ENCODE results near the gene BID. TPM values are rescaled to one million over a fixed set of nuclear protein-coding genes. Genes with fewer than 3 reads are reported as not detected.

The BID gene
- total RNA-seq, 1 experiment from 2014 or later: 32.5 TPM

DNA sequence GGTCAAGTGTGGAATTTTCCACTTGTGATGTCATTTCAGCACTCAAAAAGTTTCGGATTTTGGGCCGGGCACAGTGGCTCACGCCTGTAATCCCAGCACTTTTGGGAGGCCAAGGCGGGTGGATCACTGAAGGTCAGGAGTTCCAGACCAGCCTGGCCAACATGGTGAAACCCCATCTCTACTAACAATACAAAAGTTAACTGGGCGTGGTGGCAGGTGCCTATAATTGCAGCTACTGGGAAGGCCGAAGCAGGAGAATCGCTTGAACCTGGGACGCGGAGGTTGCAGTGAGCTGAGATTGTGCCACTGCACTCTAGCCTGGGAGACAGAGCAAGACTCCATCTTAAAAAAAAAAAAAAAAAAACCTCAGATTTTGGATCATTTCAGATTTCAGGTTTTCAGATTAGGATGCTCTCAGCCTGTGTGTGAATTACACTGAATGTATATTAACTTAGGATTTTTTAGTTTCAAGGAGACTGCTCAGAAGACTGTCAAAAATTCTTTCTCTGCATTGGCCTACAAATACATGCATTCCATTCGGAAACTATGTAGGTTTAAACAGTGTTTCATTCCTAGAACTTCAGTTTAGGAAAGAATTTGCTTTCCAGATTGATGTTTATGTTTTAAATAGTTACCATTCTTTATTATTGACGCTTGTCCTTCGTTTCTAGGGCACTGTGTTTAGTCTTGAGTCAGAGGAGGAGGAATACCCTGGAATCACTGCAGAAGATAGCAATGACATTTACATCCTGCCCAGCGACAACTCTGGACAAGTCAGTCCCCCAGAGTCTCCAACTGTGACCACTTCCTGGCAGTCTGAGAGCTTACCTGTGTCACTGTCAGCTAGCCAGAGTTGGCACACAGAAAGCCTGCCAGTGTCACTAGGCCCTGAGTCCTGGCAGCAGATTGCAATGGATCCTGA, 48.0 kb downstream of the BID start (continued):
- TF ChIP-seq, protein P1, sequence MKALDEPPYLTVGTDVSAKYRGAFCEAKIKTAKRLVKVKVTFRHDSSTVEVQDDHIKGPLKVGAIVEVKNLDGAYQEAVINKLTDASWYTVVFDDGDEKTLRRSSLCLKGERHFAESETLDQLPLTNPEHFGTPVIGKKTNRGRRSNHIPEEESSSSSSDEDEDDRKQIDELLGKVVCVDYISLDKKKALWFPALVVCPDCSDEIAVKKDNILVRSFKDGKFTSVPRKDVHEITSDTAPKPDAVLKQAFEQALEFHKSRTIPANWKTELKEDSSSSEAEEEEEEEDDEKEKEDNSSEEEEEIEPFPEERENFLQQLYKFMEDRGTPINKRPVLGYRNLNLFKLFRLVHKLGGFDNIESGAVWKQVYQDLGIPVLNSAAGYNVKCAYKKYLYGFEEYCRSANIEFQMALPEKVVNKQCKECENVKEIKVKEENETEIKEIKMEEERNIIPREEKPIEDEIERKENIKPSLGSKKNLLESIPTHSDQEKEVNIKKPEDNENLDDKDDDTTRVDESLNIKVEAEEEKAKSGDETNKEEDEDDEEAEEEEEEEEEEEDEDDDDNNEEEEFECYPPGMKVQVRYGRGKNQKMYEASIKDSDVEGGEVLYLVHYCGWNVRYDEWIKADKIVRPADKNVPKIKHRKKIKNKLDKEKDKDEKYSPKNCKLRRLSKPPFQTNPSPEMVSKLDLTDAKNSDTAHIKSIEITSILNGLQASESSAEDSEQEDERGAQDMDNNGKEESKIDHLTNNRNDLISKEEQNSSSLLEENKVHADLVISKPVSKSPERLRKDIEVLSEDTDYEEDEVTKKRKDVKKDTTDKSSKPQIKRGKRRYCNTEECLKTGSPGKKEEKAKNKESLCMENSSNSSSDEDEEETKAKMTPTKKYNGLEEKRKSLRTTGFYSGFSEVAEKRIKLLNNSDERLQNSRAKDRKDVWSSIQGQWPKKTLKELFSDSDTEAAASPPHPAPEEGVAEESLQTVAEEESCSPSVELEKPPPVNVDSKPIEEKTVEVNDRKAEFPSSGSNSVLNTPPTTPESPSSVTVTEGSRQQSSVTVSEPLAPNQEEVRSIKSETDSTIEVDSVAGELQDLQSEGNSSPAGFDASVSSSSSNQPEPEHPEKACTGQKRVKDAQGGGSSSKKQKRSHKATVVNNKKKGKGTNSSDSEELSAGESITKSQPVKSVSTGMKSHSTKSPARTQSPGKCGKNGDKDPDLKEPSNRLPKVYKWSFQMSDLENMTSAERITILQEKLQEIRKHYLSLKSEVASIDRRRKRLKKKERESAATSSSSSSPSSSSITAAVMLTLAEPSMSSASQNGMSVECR (CRISPR knock-in tag; IDR thresholded peaks at IDR 0.05; ENCODE audit: borderline replicate concordance): no peak
- TF ChIP-seq, protein P2, sequence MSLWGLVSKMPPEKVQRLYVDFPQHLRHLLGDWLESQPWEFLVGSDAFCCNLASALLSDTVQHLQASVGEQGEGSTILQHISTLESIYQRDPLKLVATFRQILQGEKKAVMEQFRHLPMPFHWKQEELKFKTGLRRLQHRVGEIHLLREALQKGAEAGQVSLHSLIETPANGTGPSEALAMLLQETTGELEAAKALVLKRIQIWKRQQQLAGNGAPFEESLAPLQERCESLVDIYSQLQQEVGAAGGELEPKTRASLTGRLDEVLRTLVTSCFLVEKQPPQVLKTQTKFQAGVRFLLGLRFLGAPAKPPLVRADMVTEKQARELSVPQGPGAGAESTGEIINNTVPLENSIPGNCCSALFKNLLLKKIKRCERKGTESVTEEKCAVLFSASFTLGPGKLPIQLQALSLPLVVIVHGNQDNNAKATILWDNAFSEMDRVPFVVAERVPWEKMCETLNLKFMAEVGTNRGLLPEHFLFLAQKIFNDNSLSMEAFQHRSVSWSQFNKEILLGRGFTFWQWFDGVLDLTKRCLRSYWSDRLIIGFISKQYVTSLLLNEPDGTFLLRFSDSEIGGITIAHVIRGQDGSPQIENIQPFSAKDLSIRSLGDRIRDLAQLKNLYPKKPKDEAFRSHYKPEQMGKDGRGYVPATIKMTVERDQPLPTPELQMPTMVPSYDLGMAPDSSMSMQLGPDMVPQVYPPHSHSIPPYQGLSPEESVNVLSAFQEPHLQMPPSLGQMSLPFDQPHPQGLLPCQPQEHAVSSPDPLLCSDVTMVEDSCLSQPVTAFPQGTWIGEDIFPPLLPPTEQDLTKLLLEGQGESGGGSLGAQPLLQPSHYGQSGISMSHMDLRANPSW (CRISPR knock-in tag; conservative IDR thresholded peaks at IDR 0.05; ENCODE audit: low read depth): no peak
- no peak for TF ChIP-seq NFATC4 (CRISPR knock-in tag; IDR thresholded peaks at IDR 0.05)
- no peak for TF ChIP-seq RORB (CRISPR knock-in tag; IDR thresholded peaks at IDR 0.05)
- TF ChIP-seq ZNF671 (CRISPR knock-in tag; IDR thresholded peaks at IDR 0.05): no peak
- no peak for TF ChIP-seq TP53 (CRISPR knock-in tag; IDR thresholded peaks at IDR 0.05)
- no peak for TF ChIP-seq NFYB (CRISPR knock-in tag; conservative IDR thresholded peaks at IDR 0.05; ENCODE audit: low read depth)

- POLR2A ChIA-PET: interaction anchor here (0.6 kb wide), 2 partner anchors 73 to 371 kb away, joined by 3 to 8 read pairs; no protein-coding TSS in a partner anchor
- H3K27ac Mint-ChIP-seq: no peak overlapping the region
- no peak overlapping the region for H3K4me3 Mint-ChIP-seq
- DNase-seq (ENCODE audit: low spot score) (no peak), ATAC-seq (no peak)
- no peaks in the 10 kb centered on the region for H3K27me3 Mint-ChIP-seq (ENCODE audit: low read depth)
- no peaks in the 10 kb centered on the region for H3K4me1 Mint-ChIP-seq
- CTCF ChIA-PET: interaction anchor here (0.7 kb wide), 1 partner anchor 205 kb away, joined by 3 read pairs; no protein-coding TSS in a partner anchor
- H3K9me3 Mint-ChIP-seq: no peaks in the 10 kb centered on the region
- no peak for TF ChIP-seq E2F4 (CRISPR knock-in tag; IDR thresholded peaks at IDR 0.05; ENCODE audit: borderline replicate concordance, low read depth)
- peaks cover 17% of the 10 kb centered on the region for H3K36me3 Mint-ChIP-seq
Observed at GRCh38 chr22:17725500-17725796, 48.8 kb downstream of the BID start.

DNA sequence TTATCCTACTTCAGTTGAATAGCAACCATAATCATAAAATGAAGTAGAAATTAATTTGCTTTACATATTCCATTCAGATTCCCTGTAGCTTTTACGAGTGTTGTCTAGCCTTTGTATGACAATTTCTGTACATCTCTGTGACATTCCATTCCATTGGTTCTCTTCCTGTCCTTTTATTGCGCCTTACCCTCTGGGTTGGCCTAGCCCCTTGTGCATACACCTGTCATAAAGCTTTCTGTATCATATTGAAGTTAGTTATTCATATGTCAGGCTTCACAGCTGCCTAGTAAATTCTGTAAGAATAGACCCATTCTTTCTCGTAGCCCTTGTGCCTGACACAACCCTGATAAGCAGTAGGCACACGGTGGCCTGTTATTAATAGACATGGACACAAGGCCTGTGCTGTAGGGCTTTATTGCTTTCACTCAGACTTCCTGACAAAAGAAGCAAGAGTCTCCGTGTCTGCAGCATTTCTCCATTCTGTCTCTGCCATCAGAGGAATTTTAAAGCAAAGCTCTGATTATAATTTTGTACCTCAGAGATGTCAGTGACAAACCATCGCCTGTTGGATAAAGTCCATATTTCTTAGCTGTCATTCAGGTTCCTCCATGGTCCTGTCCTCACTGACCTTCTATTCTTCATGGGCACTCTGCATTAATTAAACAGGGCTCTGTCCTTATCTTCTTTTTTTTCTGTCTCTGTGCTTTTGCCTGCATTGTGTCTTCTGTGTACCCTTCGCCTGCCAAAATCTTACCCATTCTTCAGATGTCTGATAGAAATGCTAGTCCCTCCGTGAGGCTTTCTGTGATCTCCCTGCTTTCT, 49.4 kb downstream of the BID start:
- Mint-ChIP-seq H3K27ac (no peak overlapping the region), H3K27me3 (ENCODE audit: low read depth) (no peaks in the 10 kb centered on the region), H3K36me3 (peaks cover 12% of the 10 kb centered on the region), H3K4me3 (no peak overlapping the region), H3K4me1 (no peaks in the 10 kb centered on the region), H3K9me3 (no peaks in the 10 kb centered on the region)
- no peak for DNase-seq (ENCODE audit: low spot score)
- ChIA-PET CTCF (interaction anchor here (1.1 kb wide), 1 partner anchor 45 kb away, joined by 3 read pairs; no protein-coding TSS in a partner anchor), POLR2A (interaction anchor here (0.6 kb wide), 2 partner anchors 74 to 372 kb away, joined by 3 to 8 read pairs; no protein-coding TSS in a partner anchor)
- no peak for ATAC-seq
- TF ChIP-seq ESRRA (CRISPR knock-in tag; IDR thresholded peaks at IDR 0.05; ENCODE audit: borderline replicate concordance) (no peak), ZNF121 (CRISPR knock-in tag; IDR thresholded peaks at IDR 0.05) (no peak), PRRX2 (CRISPR knock-in tag; IDR thresholded peaks at IDR 0.05) (no peak), TEAD1 (CRISPR knock-in tag; IDR thresholded peaks at IDR 0.05) (no peak), GABPB1 (CRISPR knock-in tag; IDR thresholded peaks at IDR 0.05) (no peak), CTCF (IDR thresholded peaks at IDR 0.05) (no peak), ZNF425 (CRISPR knock-in tag; conservative IDR thresholded peaks at IDR 0.05) (no peak)

Data from WTC11 (cell line).